SW480 (cell line): ENCODE measurements around the gene DDIT4.
"Not testable (repeated sequence)": the region's sequence is repeated elsewhere in the genome, so short reads cannot be mapped to it uniquely, and the experiment has no call there.

Source experiments
- DNase-seq: peaks from one replicate; pipeline ENCODE4 v3.0.0-alpha.2; 2016; ENCODE audit warnings: low spot score

Gene DDIT4

DNA sequence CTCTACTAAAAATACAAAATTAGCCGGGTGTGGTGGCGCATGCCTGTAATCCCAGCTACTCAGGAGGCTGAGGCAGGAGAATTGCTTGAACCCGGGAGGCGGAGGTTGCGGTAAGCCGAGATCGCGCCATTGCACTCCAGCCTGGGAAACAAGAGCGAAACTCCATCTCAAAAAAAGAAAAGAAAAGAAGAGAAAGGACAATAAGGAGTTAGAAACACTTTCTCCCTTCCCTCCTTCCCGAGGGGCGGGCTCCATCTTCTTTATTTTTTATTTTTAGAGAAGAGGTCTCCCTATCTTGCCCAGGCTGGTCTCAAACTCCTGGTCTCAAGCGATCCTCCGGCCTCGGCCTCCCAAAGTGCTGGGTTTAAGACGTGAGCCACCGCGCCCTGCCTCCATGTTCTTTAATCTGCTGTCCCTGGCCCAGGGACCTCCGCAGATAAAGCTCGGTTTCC is 23.1 kb downstream of the DDIT4 start:
- DNase-seq = not testable (repeated sequence)

DNA sequence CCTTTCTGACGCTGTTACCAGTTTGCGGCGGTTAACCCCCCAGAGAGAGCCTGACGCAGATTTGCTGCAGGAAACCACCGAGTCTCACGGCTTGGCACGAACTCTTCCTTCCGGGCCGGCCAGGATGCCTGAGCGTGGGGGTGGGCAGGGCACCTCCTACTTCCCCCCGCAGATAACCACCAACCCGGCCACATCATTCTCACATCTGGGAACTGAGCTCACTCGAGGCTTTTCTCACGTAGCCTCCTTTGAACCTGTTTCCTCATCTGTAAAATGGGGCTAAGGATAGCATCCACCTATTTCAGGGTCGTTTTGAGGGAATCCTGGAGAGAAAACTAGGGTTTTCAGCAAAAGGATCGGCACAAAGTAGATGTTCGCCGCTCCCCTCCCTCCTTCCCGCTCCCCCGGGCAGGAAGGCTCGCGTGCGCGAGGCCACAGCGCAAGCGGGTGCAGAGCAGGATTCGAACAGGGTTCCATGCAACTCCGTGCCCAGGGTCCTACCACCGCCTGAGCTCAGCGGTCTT is 23.6 kb downstream of the DDIT4 start:
- peak; percentile 90 for DNase-seq

DNA sequence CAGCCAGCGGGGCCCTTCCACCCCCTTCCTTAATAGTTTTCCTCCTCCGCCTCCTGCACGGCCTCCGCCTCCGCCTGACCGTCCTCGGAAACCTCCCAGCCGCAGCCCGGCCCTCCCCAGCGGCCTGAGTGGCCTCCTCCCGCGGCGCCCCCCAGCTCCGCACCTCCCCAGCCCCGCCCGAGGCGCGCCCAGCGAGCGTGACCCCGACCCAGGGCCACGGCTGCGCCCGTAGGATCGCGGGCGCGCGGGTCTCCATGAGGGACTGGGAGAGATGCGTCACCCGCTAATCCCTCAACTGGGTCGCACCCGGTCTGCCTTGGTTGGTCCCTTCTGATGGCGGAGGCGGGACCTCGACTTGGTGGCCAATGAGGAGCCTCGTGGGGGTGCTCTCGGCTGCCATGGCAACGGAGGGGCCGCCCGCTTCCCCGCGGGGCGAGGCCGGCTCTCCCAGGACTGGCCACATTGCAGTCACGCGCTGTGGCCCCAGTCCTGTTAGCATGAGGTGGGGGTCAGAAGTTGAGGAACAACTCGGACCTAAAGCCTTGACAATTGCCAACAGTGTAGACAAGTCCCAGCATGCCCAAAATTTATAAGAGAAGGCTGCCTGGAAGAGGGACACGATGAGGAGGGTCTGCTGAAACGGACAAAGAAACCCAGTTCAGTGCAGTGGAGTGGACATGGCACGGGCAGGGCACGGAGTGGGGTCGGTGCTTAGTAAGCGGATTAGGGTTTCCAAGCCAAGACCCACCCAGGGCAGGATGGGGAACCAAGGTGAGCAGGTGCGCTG is 24.3 kb downstream of the DDIT4 start:
- peak; percentile 96 for DNase-seq

DNA sequence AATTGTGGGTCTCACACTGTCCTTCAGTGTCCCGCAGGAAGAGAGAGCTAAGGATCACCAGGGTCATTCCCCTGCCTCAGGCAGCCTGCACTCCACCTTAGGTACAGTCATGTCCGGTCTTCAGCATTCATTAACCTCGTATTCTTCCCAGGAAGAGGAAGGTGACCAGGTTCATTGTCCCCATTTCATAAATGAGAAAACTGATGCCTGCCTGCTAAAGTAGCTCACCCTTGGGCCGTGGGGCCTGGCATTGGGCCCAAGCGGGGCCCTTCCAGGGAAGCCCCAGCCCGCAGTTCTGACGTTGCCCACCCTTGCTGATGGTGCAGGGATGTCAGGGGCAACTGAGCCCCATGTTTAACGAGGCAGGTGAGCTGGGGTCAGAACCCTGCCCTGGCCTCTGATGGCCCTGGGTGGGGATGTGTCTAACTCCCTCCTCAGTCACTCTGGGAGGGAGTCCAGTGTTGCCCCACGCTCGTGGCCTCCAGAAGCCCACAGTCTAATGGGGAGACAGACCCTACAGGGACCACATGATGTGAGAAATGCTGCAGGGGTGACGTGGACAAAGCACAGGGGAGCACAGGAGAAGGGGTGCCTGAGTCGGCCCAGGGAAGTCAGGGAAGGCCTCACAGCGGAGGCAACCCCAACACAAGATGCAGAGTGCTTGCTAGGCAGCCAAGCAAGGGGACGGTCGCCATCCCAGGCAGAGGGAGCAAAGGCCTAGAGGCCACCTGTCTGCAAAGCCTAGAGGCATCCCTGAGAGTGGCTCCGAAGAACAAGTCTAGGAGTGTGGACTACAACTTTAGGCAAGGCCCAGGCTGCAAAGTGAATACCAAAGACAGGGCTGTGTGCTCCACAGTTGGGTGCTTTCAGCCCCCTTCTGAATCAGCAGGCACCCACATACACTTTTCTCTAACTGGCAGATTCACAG is 25.1 kb downstream of the DDIT4 start:
- no peak for DNase-seq

DNA sequence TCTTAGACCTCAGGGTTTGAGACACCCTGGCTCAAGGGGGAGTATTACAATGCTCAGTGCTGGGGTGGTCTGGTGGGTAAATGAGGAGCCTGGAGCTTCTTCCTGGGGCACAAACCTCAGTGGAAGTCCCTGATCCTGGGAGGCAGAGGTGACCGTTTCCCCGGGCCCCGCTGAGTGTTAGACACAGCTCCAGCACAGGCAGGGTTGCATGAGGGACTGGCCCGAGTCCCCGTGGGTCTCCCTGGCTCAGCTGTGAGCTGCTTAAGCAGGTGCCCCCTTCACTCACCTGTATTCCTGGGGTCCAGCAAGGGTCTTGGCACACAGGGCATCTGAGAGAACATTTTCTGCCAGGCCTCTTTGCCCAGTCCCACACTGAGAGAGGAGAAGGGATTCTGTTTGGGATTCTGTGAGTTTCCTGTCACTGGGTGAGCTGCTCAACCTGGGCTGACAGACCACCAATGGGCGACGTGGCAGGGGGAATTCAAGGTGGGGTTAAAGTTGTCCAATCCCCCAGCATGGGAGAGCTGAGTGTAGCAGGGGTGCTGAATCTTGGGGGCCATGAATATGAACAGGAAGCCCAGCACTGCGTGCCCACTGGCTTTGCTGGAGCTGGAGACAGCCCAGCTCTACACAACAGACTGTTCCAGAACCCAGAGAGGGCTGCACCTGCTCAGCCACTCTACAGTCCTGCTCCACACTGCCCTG is 29.9 kb downstream of the DDIT4 start:
- DNase-seq = no peak

DNA sequence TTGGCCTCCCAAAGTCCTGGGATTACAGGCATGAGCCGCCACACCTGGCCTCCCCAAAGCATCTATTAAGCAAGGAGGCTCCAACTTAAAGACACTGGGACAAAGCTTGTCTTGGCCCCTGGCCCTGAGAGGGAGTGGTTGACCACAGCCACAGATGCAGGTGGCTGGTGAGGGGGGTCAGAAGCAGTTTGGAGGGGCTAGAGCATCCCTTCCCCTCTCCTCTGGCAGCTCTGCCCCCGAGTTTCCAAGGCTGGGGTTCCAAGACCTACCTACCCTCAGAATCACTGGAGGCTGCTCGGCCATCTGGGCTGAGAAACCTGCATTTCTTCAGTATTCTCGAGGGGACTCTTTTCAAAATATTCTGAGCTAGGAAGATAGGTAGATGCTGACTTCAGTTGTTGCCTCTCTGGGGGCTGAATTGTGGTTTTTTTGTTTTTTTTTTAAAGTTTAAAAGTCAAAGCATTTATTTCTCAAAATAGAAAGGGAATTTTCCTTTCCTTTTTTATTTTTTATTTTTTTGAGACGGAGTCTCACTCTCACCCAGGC is 32.6 kb downstream of the DDIT4 start:
- no peak for DNase-seq

DNA sequence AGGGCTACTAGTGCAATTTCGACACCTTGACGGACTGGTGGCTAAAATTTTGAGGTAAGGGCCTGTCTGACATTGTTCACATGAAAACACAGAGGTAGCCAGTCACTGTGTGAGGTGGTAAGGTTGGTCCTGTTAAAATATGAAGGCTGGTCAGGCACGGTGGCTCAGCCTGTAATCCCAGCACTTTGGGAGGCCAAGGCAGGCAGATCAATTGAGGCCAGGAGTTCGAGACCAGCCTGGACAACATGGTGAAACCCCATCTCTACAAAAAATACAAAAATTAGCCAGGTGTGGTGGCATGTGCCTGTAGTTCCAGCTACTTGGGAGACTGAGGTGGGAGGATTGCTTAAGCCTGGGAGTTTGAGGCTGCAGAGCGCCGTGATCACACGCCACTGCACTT is 34.0 kb downstream of the DDIT4 start:
- not testable (repeated sequence) for DNase-seq

DNA sequence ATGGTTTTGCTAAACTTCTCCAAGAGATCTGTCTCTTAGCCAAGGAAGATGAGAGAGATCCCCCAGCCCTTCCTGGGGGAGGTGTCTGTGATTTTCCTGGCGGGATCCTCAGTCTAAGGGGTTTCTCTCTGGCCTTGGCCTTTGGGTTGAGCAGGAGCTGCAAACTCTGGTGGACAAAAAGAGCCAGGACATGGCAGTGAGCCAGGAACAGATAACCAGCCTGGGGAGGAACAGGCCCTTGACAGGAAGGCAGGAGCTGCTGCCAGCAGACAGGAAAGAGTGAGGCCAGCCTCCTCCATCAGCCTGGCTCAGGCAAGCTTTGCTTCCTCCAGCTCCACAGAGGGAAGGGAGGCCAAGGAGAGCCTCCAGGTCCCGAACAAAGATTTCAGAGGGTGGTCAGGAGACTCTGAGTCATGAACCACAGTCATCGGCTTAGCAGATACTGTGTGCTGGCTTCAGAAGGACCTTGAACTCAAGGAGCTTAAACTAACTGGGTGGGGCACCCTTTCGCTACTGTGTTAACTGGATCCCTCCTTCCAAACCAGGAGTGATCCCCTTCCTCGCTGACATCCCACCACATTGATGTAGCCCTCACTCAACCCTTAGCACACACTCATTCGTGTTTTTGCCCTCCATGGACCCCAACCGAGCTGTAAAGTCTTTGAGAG is 34.7 kb downstream of the DDIT4 start:
- peak; percentile 55 for DNase-seq

DNA sequence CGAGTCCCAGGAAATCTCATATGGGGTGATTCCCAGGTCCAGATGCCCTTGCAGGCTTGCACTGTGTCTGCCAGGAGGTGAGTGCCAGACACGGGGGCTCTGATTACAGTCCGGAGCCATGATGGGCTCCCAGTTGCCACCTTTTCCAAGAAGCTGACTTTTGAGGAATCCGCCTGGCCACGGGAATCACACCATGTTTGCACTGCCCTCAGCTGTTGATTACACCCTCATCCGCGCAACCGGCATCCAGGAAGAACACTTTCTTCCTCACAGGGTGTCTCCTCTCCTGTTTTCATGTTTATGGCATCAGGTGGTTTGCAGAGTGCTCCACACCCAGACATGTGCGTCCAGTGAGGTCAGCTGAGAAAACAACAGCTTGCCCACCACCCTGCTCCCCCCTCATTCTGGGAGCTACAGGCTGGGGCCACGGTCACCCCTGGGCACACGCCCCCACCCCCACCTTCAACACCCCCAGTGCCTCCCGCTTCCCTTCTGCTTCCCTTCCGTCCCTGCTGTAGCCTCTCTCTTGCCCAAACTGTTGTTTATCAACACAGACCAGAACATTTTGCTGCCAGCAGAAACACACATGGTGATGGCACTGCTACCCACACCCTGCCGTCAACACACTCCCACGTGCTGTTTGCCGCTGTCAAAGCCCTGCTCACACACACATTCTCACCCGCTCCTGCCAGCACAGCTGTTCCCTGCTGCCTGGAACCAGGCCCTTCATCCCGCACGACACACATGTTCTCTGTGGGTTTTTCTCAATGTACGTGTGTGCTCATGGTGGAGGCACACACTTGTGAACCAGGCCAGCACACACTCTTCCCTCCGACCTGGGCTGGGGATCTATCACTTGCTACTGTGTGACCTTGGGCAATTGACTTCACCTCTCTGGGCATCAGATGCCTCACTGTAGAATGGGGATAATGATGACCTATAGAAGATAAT is 35.8 kb downstream of the DDIT4 start:
- peak; percentile 43 for DNase-seq

DNA sequence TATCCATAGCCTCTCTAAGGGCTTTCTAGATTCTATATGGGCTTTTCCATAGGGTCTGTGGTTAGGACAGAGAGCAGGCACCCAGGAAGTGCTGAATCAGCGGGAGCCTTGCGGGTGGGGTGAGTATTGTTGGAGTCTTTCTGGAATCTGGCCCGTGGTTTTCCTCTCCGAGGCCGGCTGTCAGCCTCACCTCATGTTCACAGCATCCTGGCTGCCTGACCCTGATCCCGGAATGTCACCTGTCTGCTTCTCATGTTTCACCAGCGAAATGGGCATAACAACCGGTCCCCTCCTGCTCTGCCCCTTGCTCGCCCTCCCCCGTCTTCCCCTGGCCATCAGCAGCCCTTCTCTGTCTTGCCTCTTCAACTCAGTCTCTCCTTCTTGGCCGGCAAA is 36.5 kb downstream of the DDIT4 start:
- DNase-seq = peak; percentile 77

DNA sequence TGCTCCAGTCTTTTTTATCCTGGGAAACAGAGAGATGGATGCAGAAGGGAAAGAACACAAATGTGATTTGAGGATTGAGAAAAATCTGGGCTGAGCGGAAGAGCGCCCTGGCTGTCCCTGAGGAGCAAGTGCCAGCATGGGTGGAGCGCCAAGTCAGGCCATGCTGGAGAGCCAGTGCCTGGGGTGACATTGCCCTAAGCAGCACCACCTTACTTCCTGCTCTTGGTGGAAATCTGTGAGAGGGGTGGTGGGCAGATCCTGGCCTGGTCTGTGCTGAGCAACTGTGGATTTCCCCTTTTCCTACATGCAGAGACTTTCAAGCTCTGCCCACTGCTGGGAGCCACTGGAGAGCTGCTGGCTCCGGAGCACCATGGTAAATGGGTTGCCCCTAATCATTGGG is 36.9 kb downstream of the DDIT4 start:
- DNase-seq = no peak

DNA sequence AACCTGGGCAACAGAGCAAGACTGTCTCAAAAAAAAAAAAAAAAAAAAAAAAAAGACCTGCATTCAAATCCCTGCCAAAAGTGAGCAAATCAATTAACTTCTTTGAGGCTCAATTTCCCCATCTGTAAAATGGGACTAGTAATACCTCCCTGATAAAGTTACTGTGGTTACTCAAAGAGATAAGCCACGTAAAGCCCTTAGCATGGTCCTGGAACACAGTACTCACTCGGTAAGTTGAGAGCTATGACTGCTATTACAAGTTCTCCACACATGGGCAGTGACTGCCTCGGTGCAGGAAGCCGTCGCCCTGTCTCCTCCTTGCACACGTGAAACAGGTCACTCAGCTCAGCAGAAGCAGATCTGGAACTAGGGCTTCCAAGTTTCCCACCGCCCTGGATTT is 37.9 kb downstream of the DDIT4 start:
- no peak for DNase-seq

DNA sequence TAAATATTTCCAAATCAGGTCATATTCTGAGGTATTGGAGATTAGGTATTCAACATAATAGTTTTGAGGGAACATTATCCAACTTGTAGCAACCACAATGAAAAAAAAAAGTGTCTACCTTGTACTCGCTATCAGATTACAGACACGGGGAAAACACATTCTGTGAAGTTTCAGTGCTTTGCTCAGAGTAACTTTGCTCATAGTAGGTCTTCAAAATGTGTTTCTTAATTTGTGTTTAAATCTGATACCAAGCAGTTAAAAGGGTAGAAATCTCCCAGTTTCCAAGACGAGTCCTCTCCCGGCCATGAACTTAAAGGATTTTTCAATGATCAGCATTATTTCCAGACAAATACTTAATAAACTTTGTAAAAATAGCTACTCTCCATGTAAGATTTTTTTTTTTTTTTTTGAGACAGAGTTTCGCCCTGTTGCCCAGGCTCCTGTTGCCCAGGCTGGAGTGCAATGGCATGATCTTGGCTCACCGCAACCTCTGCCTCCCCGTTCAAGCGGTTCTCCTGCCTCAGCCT is 39.2 kb downstream of the DDIT4 start:
- DNase-seq = no peak

DNA sequence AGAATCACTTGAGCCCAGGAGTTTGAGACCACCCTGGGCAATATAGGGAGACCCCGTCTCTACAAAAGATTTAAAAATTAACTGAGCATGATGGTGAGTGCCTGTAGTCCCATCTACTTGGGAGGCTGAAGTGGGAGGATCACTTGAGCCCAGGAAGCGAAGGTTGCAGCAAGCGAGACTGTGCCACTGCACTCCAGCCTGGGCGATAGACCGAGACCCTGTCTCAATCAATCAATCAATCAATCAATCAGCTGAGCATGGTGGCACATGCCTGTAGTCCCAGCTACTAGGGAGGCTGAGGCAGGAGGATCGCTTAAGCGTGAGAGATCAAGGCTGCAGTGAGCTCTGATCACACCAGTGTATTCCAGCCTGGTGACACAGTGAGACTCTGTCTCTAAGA is 40.5 kb downstream of the DDIT4 start:
- DNase-seq = no peak

DNA sequence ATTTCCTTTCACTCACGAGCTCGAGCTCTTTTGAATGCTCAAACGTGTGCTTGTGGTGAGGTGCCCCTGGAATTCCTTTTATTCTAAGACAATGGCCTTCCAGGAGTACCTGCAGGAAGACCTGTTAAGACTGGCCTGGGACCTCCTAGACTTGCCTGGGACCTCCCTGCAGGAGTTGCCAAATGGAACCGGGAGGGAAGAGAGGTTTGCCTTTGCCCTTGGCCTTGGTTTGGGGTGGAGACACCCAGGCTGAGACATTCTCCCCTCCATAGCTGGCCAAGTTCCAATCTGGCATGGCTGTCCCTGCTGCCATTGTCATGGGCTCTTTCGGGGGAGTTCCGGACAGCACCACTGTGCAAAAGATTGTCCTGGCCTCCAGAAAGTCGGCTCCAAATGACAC is 41.3 kb downstream of the DDIT4 start:
- DNase-seq = no peak

DNA sequence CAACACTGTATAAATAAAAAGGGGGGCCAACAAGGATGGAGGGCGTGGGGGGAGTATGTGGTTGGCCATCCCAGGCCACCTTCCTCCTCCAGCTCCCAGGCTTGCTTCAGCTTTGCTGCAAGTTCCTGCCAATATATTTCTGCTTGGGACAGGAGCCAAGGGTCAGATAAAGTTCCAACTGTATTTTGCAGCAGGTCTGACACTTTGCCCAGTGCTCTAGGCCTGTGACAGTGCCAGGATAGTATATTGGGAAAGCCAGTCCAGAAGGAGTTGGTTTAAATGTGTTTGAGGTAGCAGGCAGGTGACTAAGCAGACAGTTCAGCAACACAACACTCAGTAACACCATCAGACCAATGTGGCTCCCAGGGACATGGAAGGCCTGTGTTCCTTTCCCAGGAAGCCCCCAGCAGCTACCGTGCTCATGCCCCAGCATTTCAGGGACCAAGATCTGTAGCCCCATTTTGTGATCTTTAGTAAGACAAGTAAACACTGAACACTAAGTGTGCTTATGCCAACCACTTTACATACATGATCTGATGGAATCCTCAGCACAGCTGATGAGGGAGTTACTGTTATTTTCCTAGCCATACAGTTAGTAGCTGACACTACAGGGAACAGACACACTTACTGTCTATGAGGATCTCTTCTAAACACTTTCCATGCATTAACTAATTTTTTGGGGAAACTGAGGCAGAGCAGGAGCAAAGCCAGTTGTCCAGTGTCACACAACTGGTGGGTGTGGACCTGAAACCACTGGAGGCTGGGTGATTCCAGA is 42.1 kb downstream of the DDIT4 start:
- no peak for DNase-seq

DNA sequence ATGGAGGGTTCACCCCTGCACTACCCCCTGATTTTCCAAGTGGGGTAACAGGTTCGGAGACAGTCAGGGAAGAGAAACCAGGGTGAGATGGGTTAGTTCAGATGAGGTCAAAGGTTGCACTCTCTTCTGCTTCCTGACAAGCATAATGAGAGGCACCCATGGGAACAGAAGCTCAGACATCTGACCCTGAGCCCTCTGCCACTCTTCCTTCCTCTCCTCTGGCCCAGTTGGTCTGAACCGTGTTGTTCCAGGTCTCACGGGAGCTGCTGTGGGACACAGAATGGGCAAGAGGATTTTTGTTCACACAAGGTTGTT is 42.6 kb downstream of the DDIT4 start:
- no peak for DNase-seq

DNA sequence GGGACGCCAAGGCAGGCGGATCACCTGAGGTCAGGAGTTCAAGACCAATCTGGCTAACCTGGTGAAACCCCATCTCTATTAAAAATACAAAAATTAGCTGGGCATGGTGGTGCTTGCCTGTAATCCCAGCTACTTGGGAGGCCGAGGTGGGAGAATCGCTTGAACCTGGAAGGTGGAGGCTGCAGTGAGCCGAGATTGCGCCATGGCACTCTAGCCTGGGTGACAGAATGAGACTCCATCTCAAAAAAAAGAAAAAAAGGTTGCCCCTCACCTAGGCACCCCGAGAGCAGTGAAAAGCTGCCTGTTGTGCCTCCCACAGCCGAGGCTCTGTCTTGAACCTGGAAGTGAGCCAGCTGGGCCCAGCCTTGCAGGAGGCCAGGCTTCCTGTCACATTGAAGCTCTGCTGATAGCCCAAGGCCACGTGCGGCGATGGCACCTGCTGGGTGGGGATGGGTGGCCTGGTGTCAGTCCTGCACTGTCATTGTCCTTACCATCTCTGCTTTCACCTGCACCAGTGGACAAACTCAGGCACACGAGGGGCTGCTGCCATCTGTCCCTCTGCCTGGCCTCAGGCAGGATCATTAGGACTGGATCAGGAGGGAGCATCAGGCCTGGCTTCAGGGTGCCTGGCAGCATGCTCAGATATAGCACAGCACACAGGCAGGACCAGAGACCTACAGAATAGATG is 43.2 kb downstream of the DDIT4 start:
- no peak for DNase-seq
